Endothelial cell of umbilical vein (primary cell): Measurements from ENCODE around the gene GHRH. TPM values are rescaled to one million over a fixed set of nuclear protein-coding genes. Genes with fewer than 3 reads are reported as not detected.

Experiments used
- BruUV-seq: library from RNA; stranded (reverse); fragments of 400-500 nt; replicated peaks from 2 replicates; lab custom pipeline; 2021; lab: Mats Ljungman, UMichigan
- CTCF ChIA-PET: fragments of 300-600, 350-600 bp; sonication (Branson Sonifier 250); formaldehyde crosslinking; loops from one replicate; lab custom pipeline; 2021; ENCODE audit warnings: antibody characterized with exemption, inconsistent platforms; lab: Charles Lee
- POLR2A ChIA-PET: fragments of 300-600, 350-600 bp; sonication (Branson Sonifier 250); formaldehyde crosslinking; loops from one replicate; lab custom pipeline; 2021; ENCODE audit warnings: antibody characterized with exemption, inconsistent platforms; lab: Charles Lee
- DNase-seq: peaks from one replicate; pipeline ENCODE4 v3.0.0-alpha.2; 2011; ENCODE audit warnings: low read depth, low spot score
- FAIRE-seq: peaks from 2 replicates; lab custom pipeline; 2011; peaks lifted over from hg19 to GRCh38; lab: Jason Lieb, UNC
- H2AFZ ChIP-seq: 2 replicates; pipeline ENCODE4 v1.6.0; 2012; ENCODE audit warnings: low read depth, low read length, control low read depth, inconsistent platforms
- H3K27ac ChIP-seq: 2 replicates; pipeline ENCODE4 v1.5.1; 2011; ENCODE audit warnings: low read depth, mild to moderate bottlenecking, control low read depth, low read length, moderate library complexity; ENCODE audit not compliant: insufficient read depth
- H3K27me3 ChIP-seq, 2 experiments: 2 replicates each; pipeline versions ENCODE4 v1.6.0 to v1.6.1; 2011; ENCODE audit warnings: low read length in 2 of 2, mixed read lengths in 1 of 2; ENCODE audit not compliant: control insufficient read depth in 2 of 2, insufficient read depth in 2 of 2
- H3K36me3 ChIP-seq, 2 experiments: 2 replicates in 1 of 2; 3 replicates in 1 of 2; pipeline ENCODE4 v1.5.1; 2011; ENCODE audit warnings: low read length in 2 of 2, mild to moderate bottlenecking in 1 of 2, moderate library complexity in 1 of 2; ENCODE audit not compliant: control insufficient read depth in 2 of 2, insufficient read depth in 2 of 2; ENCODE audit errors: extremely low read depth in 1 of 2
- H3K4me1 ChIP-seq: 3 replicates; pipeline ENCODE4 v1.5.1; 2011; ENCODE audit warnings: mild to moderate bottlenecking, low read length; ENCODE audit not compliant: control insufficient read depth, insufficient read depth; ENCODE audit errors: extremely low read depth
- H3K4me2 ChIP-seq: 2 replicates; pipeline ENCODE4 v1.6.1; 2011; ENCODE audit warnings: low read length, control low read depth, mixed read lengths; ENCODE audit not compliant: insufficient read depth
- H3K4me3 ChIP-seq, 3 experiments: fragments of 200-600 bp in 1 of 3; sonication (generic), shearing (Covaris generic) in 1 of 3; replicated peaks in 1 of 3; 2 replicates each; pipeline ENCODE4 v1.5.1; 2011 to 2016; ENCODE audit warnings: control low read depth in 3 of 3, low read length in 3 of 3, mild to moderate bottlenecking in 2 of 3, inconsistent platforms in 1 of 3, low read depth in 1 of 3, moderate library complexity in 1 of 3; ENCODE audit not compliant: insufficient read depth in 1 of 3
- H3K79me2 ChIP-seq: 2 replicates; pipeline ENCODE4 v1.6.0; 2012; ENCODE audit warnings: low read length, inconsistent platforms; ENCODE audit not compliant: control insufficient read depth, insufficient read depth
- H3K9ac ChIP-seq: replicated peaks from 2 replicates; pipeline ENCODE3; 2011; ENCODE audit warnings: low read length, control low read depth; ENCODE audit not compliant: insufficient read depth; ENCODE audit errors: extremely low read depth
- H3K9me1 ChIP-seq: replicated peaks from 3 replicates; pipeline ENCODE4 v1.6.0; 2011; ENCODE audit warnings: mild to moderate bottlenecking, low read length; ENCODE audit not compliant: control insufficient read depth, insufficient read depth; ENCODE audit errors: extremely low read depth
- H3K9me3 ChIP-seq: replicated peaks from 2 replicates; pipeline ENCODE4 v1.5.1; 2012; ENCODE audit warnings: low read length, inconsistent platforms; ENCODE audit not compliant: control insufficient read depth, insufficient read depth
- H4K20me1 ChIP-seq: replicated peaks from 2 replicates; pipeline ENCODE3; 2011; ENCODE audit warnings: mild to moderate bottlenecking, low read length; ENCODE audit not compliant: control insufficient read depth, insufficient read depth; ENCODE audit errors: extremely low read depth
- CTCF ChIP-seq, 2 donors: IDR thresholded peaks; 1 replicate in 1 of 2; 2 replicates in 1 of 2; pipeline ENCODE4 v1.5.1; 2011; ENCODE audit warnings: low read length in 2 of 2, mild to moderate bottlenecking in 2 of 2, moderate library complexity in 2 of 2, control low read depth in 1 of 2, inconsistent platforms in 1 of 2, low read depth in 1 of 2; ENCODE audit not compliant: insufficient read depth in 1 of 2; ENCODE audit errors: extremely low read depth in 1 of 2
- EZH2 ChIP-seq: IDR thresholded peaks from 2 replicates; pipeline ENCODE4 v1.6.1; 2012; ENCODE audit warnings: borderline replicate concordance, low read depth, mild to moderate bottlenecking, moderate library complexity, low read length, inconsistent platforms; ENCODE audit not compliant: severe bottlenecking
- FOS ChIP-seq: IDR thresholded peaks from 2 replicates; pipeline ENCODE4 v1.6.1; 2011; ENCODE audit warnings: mild to moderate bottlenecking, low read length, moderate library complexity, borderline replicate concordance; ENCODE audit not compliant: insufficient read depth
- GATA2 ChIP-seq: IDR thresholded peaks from 2 replicates; pipeline ENCODE4 v1.7.0; 2011; ENCODE audit warnings: low read depth, mild to moderate bottlenecking, moderate library complexity, mixed read lengths, low read length; ENCODE audit not compliant: insufficient read length, insufficient read depth
- JUN ChIP-seq: IDR thresholded peaks from 2 replicates; pipeline ENCODE4 v1.6.1; 2011; ENCODE audit warnings: borderline replicate concordance, low read depth; ENCODE audit not compliant: insufficient read length, insufficient read depth
- MYC ChIP-seq: IDR thresholded peaks from one replicate; pipeline ENCODE4 v1.6.1; 2011; ENCODE audit warnings: mild to moderate bottlenecking, low read depth, low read length
- POLR2A ChIP-seq: IDR thresholded peaks from 2 replicates; pipeline ENCODE4 v1.6.1; 2012; ENCODE audit warnings: low read depth, mild to moderate bottlenecking, control low read depth, low read length
- POLR2AphosphoS5 ChIP-seq: IDR thresholded peaks from 2 replicates; pipeline ENCODE4 v1.6.1; 2012; ENCODE audit warnings: low read depth, mild to moderate bottlenecking, control low read depth, low read length, moderate library complexity; ENCODE audit not compliant: insufficient read depth
- dilution Hi-C: fragments of 300-500 bp; cut with MboI; formaldehyde crosslinking; loops from one replicate; pipeline ENCODE4 v1.15.0; 2019; ENCODE audit warnings: low sequenced_read_pairs; ENCODE audit not compliant: extremely low pct_ligation_motif_present
- intact Hi-C: fragments of 100-400 bp; cut with micrococcal nuclease; formaldehyde crosslinking; loops from one replicate; pipeline ENCODE4 v1.10.0; 2022
- polyA plus RNA-seq, 4 experiments: library from polyadenylated mRNA; depleted of rRNA in 3 of 4; stranded (reverse) in 3 of 4; unstranded in 1 of 4; fragments of >200 nt; gene quantifications; 2 replicates each; pipeline versions ENCODE4 v1.2.1 to v1.2.3, GENCODE V29; 2011 to 2012; ENCODE audit warnings: missing spikeins in 1 of 4
- total RNA-seq: library from RNA; stranded (reverse); gene quantifications from 2 replicates; pipeline ENCODE4 v1.2.3, GENCODE V29; 2021
- TF ChIP-seq, protein P1 (sequence below): IDR thresholded peaks from 2 replicates; pipeline ENCODE4 v1.6.1; 2011; ENCODE audit not compliant: insufficient read depth, insufficient read length

Gene GHRH
- total and polyA plus RNA-seq, 2 donors (not counting 3 experiments of a cell fraction or from before 2014, with no cell fraction given) = not detected

- Histone ChIP-seq H3K4me3 (no peak overlapping the region), H2AFZ (no peak overlapping the region), H4K20me1 (no peaks in the 10 kb centered on the region), H3K4me2 (no peak overlapping the region), H3K36me3 (peaks cover 50% of the 10 kb centered on the region in 2 experiments), H3K27me3 (no peaks in the 10 kb centered on the region), H3K4me1 (no peaks in the 10 kb centered on the region), H3K9me1 (no peaks in the 10 kb centered on the region), H3K27ac (no peak overlapping the region), H3K79me2 (no peaks in the 10 kb centered on the region), H3K9ac (no peak overlapping the region), H3K9me3 (no peaks in the 10 kb centered on the region)
- TF ChIP-seq MYC = no peak
- BruUV-seq = no TSS peak
- FAIRE-seq (no peak), DNase-seq (no peak)
- POLR2A ChIA-PET = no interaction called here
- dilution Hi-C loops = no loop called here
- intact Hi-C loops = no loop called here
- CTCF ChIA-PET = interaction anchor here (1.4 kb wide), 1 partner anchor 44 kb away, joined by 4 read pairs; no protein-coding TSS in a partner anchor
Measured at GRCh38 chr20:37226889-37227288, 34.7 kb downstream of the GHRH start.

DNA sequence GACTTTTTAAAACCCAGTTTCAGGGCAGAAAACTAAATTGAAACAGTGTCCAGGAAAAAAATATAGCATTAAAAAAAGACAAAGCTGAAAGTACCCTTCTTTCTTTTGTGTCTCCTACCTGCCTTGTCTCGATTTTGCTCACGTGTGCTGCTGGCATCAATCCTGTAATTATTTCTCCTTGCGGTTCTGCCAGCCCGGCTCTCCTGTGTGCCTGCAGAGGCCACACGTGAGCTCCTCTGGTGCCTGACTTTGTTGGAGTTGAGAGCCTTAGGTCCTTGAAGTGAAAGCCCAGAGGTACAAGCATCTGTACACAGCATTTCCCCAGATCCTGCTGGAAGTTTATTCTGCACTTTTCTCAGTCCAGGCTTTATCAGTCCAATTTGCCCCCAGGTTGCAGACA is 36.5 kb downstream of the GHRH start:
- BruUV-seq = no TSS peak
- H3K4me3 ChIP-seq = no peak overlapping the region
- no peak for TF ChIP-seq FOS
- no peak for TF ChIP-seq EZH2
- TF ChIP-seq, protein P1, sequence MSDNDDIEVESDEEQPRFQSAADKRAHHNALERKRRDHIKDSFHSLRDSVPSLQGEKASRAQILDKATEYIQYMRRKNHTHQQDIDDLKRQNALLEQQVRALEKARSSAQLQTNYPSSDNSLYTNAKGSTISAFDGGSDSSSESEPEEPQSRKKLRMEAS = no peak
- no peak for TF ChIP-seq MYC
- TF ChIP-seq JUN = no peak
- no peak for TF ChIP-seq CTCF (IDR thresholded peaks at IDR 0.05; ENCODE audit: extremely low read depth in 1 of 2, insufficient read depth in 1 of 2, low read depth in 1 of 2, low read length in 2 of 2)
- TF ChIP-seq POLR2A = no peak
- TF ChIP-seq POLR2AphosphoS5 = no peak
- no peak for TF ChIP-seq GATA2
- H2AFZ ChIP-seq = no peak overlapping the region
- POLR2A ChIA-PET = no interaction called here
- no peak overlapping the region for H3K27ac ChIP-seq
- H3K9ac ChIP-seq = no peak overlapping the region
- H3K9me3 ChIP-seq = no peaks in the 10 kb centered on the region
- FAIRE-seq (no peak), DNase-seq (no peak)
- H3K4me2 ChIP-seq = no peak overlapping the region
- H3K4me1 ChIP-seq = no peaks in the 10 kb centered on the region
- H4K20me1 ChIP-seq = no peaks in the 10 kb centered on the region
- dilution Hi-C loops (no loop called here), intact Hi-C loops (no loop called here)
- peaks cover 2% of the 10 kb centered on the region for H3K79me2 ChIP-seq
- H3K27me3 ChIP-seq = no peaks in the 10 kb centered on the region
- CTCF ChIA-PET = interaction anchor here (0.9 to 4.4 kb wide), 2 partner anchors 30 to 34 kb away, joined by 3 to 15 read pairs; no protein-coding TSS in a partner anchor
- no peaks in the 10 kb centered on the region for H3K9me1 ChIP-seq
- H3K36me3 ChIP-seq = peaks cover 38 to 45% of the 10 kb centered on the region in 2 experiments
